Activated CD4-positive, alpha-beta T cell treated with anti-CD3 and anti-CD28 coated beads for 1 hour (primary cell): ENCODE results near the gene ART3.

Experiments used
- DNase-seq: peaks from one replicate; pipeline ENCODE4 v3.0.0-alpha.2; 2020

Gene ART3

DNA sequence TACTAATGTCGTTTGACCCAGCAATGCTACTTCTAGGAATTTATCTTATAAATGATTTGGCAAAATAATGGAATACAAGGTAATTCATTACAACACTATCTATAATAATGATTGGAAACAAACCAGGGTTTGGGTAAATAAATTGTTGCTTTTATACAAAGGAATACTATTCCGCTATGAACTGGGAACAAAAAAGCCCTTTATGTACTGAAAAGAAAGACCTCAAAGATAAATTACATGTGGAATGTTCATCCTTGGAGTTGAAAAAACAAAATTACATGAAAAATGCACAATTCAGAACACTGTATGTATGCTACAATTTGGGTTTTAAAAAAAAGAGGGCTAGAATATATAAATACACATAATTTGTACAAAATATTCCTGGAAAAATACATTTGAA, 78.8 kb downstream of the ART3 start:
- no peak for DNase-seq

DNA sequence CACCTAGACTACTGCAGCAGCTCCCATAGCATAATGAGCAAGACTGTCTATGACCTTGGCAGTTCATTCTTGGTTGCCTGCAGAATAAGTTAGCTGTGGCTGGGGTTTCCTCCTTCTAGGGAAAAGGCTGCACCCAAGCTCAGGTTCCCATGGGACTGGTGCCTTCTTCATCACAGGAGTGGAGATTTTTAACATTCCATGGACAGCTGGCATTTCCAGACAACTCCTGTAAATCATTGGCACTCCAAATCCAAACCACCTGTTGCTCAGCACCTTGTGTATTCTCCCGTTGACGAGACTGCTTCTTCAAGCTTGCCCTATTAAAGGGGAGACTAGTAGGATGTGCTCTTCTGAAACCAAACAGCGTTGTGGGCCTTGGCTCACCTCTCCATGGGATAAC, 81.5 kb downstream of the ART3 start:
- no peak for DNase-seq

DNA sequence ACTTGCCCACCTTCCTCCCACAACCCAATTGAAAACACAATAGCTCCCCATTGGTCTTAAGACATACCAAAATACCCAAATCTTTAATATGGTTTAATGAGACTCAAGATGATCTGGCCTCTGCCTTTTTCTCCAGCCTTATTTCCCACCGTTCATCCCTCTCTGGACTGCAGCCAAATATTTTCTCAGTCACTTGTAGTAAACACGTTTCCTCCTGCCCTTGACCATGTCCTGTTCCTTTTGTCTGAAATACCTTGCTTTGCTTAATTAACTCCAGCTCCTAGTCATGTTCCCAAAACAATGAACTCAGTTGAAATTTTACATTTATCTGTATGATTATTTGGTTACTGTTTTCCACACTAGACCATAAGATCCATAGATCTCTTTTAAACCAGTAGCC, 82.1 kb downstream of the ART3 start:
- no peak for DNase-seq

DNA sequence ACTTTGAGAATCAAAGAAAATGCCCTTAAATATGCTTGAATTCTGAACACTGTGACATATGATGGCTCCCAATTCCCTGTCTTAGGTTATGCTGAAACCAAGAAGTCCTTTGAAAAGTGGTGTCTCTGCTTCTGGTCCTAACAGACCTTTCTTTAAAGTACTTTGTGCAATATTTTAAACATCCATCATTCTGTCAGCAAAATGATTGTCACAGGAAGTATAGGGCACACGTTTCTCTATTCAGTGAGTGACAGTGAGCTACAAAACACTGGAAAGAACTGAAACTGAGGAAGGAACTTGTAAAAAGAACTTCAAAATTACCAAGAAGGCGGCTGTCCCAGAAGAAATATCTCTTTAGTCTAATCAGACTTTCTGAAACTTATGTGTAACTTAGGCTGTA, 85.8 kb downstream of the ART3 start:
- DNase-seq = no peak
